Mucosa of descending colon (tissue), 3 donors: ENCODE data around the gene PCF11. TPM values are rescaled to one million over a fixed set of nuclear protein-coding genes. Genes with fewer than 3 reads are reported as not detected.

Experiments used
- ATAC-seq: fragments of 200-7000 bp; cut with Tn5 transposase; one replicate; pipeline ENCODE4 v1.9.1; 2020; ENCODE audit warnings: mild to moderate bottlenecking, moderate library complexity
- DNase-seq, 3 donors: peaks; one replicate each; pipeline ENCODE4 v3.0.0-alpha.2; 2020
- H3K36me3 ChIP-seq: fragments of 200-600 bp; one replicate; pipeline ENCODE4 v1.8.0; 2021; ENCODE audit warnings: low read depth, mild to moderate bottlenecking
- H3K4me1 ChIP-seq: fragments of 200-600 bp; one replicate; pipeline ENCODE4 v1.8.0; 2021; ENCODE audit warnings: low read depth, mild to moderate bottlenecking
- H3K4me3 ChIP-seq: fragments of 200-600 bp; one replicate; pipeline ENCODE4 v1.8.0; 2021; ENCODE audit warnings: mild to moderate bottlenecking
- H3K9me3 ChIP-seq: fragments of 200-600 bp; one replicate; pipeline ENCODE4 v1.8.0; 2021; ENCODE audit warnings: mild to moderate bottlenecking
- CTCF ChIP-seq: fragments of 200-600 bp; IDR thresholded peaks from one replicate; pipeline ENCODE4 v1.8.0; 2022; ENCODE audit warnings: antibody characterized with exemption, mild to moderate bottlenecking
- intact Hi-C, 2 donors: fragments of 100-400 bp; cut with DNase I in 1 of 2; cut with micrococcal nuclease in 1 of 2; formaldehyde crosslinking; loops; one replicate each; pipeline versions ENCODE4 v1.11.0 to v1.11.1; 2022; cut with DNase I, micrococcal nuclease
- total RNA-seq, 3 donors: library from RNA; stranded (reverse); fragmentation: NEBNext Ultra II Directional in 2 of 3; extraction: Animal tissue kit (Norgen Biotek cat#: 25700) in 2 of 3; gene quantifications; one replicate each; pipeline versions ENCODE4 v1.2.1 to v1.2.4, GENCODE V29; 2021 to 2023
- donor health status: DM: no; HTN: no; CAD: no; lungs with moderate emphysema.
- donor health status: DM: no; HTN: no; CAD: no.
- donor health status: DM: no; HTN: yes; CAD: no.

PCF11 gene
- total RNA-seq, 3 donors from 2014 or later, result 57.2 to 60.5 (median 58.7) TPM

GRCh38 chr11:83118814-83119213 is 38.1 kb upstream of the PCF11 start:
- DNase-seq, result no peak
- Histone ChIP-seq H3K4me3 (no peak overlapping the region), H3K4me1 (no peaks in the 10 kb centered on the region), H3K9me3 (no peaks in the 10 kb centered on the region), H3K36me3 (no peaks in the 10 kb centered on the region)
- TF ChIP-seq CTCF, result no peak
- ATAC-seq, result no peak
- intact Hi-C loops, result no loop called here

DNA sequence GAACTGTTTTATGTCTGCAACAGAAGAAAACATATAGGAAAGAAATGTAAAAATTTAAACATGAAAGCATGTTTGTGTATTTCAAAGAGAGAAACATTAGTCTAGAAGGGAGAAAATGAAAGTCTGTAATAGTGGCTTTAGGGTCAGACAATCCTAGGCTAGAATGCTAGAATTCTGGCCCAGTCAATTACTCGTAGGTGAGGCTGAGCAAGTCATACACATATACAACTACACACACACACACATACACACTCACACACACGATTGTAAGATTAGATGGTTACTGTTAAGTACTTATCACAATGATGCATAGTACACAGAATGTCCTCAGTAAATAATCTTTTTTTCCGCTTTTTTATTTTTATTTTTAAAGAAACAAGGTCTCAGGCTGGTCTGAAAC is 37.7 kb upstream of the PCF11 start:
- no peak for TF ChIP-seq CTCF
- Histone ChIP-seq H3K4me3 (no peak overlapping the region), H3K36me3 (no peaks in the 10 kb centered on the region), H3K4me1 (no peaks in the 10 kb centered on the region), H3K9me3 (no peaks in the 10 kb centered on the region)
- intact Hi-C loops, result no loop called here
- DNase-seq (no peak), ATAC-seq (no peak)

DNA sequence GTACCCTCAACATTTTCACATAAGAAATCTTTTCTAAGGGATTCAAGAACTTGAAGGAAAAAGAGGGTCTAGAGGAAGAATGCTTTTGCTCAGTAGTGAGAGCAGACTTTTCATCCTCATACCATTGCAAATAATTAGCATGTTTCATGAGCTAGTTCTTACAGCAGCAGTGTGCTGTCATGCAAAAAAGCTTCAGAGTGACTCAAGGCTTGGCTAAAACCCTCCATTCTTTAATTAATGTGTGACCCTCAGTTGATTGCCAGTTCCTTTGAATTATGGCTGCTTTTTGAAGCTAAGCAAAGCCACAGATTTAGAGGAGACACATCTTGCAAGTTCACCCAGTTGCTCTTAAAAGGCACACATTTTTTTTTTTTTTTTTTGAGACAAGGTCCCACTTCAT is 36.6 kb upstream of the PCF11 start:
- no peaks in the 10 kb centered on the region for H3K4me1 ChIP-seq
- DNase-seq, result no peak
- H3K36me3 ChIP-seq, result no peaks in the 10 kb centered on the region
- H3K9me3 ChIP-seq, result no peaks in the 10 kb centered on the region
- TF ChIP-seq CTCF, result no peak
- intact Hi-C loops, result no loop called here
- no peak overlapping the region for H3K4me3 ChIP-seq
- no peak for ATAC-seq

GRCh38 chr11:83122050-83122449 is 34.9 kb upstream of the PCF11 start:
- ATAC-seq (no peak), DNase-seq (no peak)
- H3K4me3 ChIP-seq, result no peak overlapping the region
- intact Hi-C loops, result no loop called here
- no peaks in the 10 kb centered on the region for H3K36me3 ChIP-seq
- no peaks in the 10 kb centered on the region for H3K9me3 ChIP-seq
- no peaks in the 10 kb centered on the region for H3K4me1 ChIP-seq
- no peak for TF ChIP-seq CTCF

DNA sequence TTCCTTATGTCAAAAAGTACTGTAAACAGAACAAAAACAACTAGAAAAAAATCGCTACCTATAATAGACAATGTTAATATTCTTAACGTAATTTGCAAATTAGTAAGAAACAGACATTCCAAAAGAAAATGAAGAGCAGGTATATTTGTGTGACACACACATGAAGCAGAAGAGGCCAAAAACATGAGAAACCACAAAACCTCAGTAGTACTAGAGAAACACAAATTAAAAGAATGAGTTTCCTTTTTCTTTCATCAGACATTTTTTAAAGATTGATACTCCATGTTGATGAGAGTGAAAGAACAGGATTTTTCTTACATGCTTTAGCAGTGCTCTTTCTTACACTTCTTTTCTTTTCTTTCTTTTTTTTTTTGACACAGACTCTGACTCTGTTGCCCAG is 34.2 kb upstream of the PCF11 start:
- TF ChIP-seq CTCF, result no peak
- no peaks in the 10 kb centered on the region for H3K36me3 ChIP-seq
- H3K4me1 ChIP-seq, result no peaks in the 10 kb centered on the region
- intact Hi-C loops, result no loop called here
- DNase-seq (no peak), ATAC-seq (no peak)
- H3K9me3 ChIP-seq, result no peaks in the 10 kb centered on the region
- H3K4me3 ChIP-seq, result no peak overlapping the region
